AG04449 (cell line): ENCODE data around the gene MVK.

Source experiments
- CTCF ChIA-PET: fragments of 350-600 bp; formaldehyde crosslinking; extraction: SDS; loops from one replicate; lab custom pipeline; 2021; ENCODE audit warnings: antibody characterized with exemption; lab: Yijun Ruan, JAX
- POLR2A ChIA-PET: fragments of 400-600, 350-600 bp; formaldehyde crosslinking; extraction: SDS; loops from one replicate; lab custom pipeline; 2020; ENCODE audit warnings: antibody characterized with exemption, inconsistent platforms; lab: Yijun Ruan, JAX
- DNase-seq: peaks from one replicate; pipeline ENCODE4 v3.0.0-alpha.2; 2010; ENCODE audit warnings: low read depth, low spot score
- H3K4me3 ChIP-seq: 2 replicates; pipeline ENCODE4 v1.5.1; 2011; ENCODE audit warnings: low read depth, mild to moderate bottlenecking, control low read depth, low read length
- CTCF ChIP-seq: IDR thresholded peaks from one replicate; pipeline ENCODE4 v1.5.1; 2011; ENCODE audit warnings: mild to moderate bottlenecking, moderate library complexity, low read length, control low read depth, inconsistent platforms; ENCODE audit not compliant: insufficient read depth; ENCODE audit errors: missing control alignments

The MVK gene

GRCh38 chr12:109555431-109556315, 17.9 kb upstream of the MVK start:
- TF ChIP-seq CTCF: no peak
- POLR2A ChIA-PET: no interaction called here
- no peak overlapping the region for H3K4me3 ChIP-seq
- DNase-seq: no peak
- CTCF ChIA-PET: no interaction called here

DNA sequence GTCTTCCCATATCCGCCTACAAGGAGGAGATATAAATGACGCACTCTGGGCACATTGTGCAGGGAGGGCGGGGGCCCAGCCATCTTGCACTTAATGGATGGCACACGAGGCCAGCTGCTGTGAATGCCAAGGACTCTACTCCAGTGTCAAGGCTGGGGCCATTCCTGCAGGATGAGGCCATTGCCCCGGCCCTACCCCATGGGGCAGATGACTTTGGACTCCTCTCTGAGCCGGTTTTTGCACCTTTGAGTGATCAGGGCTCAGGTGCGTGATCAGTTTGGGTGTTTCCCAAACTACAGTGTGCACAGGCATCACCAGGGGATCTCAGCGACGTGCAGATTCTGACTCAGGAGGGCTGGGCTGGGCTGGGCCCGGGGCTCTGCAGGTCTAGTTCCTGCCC, 16.4 kb upstream of the MVK start:
- ChIA-PET CTCF (no interaction called here), POLR2A (no interaction called here)
- no peak for TF ChIP-seq CTCF

DNA sequence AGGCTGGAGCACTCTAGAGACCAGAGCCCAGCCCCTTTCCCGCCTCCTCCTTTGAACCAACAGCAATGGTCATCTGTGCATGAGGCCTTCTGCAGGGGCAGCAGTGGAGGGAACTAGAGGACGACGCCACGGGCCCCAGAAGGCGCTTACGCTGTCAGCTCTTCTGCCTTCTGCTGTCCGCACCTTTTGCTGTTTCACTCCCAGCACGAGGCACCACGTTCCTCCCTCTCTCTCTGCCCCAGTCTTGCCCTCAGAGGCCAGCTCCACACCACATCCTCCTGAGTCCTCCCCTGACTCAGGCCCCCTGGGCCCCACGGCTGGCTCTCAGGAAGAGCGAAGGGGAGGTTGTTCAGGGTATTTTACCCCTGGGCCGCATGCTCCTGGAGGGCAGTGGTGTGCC, 15.8 kb upstream of the MVK start:
- CTCF ChIA-PET: interaction anchor here (0.9 kb wide), 1 partner anchor 40 kb away, joined by 4 read pairs; no protein-coding TSS in a partner anchor
- no peak for DNase-seq
- no peak overlapping the region for H3K4me3 ChIP-seq

More for the DNA sequence above, 16.4 kb upstream of the MVK start:
- H3K4me3 ChIP-seq: no peak overlapping the region
- DNase-seq: no peak

DNA sequence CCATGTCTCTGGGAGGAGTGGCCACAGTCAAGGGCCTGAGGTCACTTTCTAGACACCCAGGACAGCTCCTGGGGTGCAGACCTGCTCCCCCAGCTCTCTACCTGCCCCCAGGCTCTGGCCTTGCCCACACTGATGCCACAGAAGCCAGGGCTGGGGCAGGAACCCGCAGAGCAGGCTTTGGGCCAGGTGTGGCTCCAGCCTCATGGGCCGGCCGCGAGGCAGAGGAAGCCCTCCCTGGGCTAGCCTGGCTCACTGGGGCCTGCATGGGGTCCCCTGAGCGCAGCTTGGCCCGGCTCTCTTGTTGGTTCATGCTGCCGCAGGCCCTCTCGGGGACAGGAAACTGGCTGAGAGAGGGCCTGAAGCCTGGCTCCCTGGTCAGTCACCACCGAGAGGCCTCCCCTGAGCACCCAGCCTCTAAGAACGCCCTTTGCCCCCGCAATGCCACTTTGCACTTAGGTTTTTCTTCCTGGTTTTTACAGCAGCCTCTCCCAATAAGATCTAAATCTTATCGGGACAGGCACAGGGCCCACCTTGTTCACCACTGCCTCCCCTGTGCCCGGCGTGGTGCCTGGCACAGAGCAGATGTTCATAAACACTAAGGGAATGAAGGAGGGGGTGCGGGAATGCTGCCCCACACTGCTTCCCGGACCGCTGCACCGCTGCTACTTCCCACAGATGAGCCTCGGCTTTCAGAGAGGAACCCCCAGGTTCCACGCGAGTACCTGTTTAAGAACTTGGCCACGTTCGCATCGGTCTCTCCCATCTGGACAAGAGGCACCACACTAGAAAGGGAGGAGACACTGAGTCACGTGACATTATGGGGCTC, 15.0 kb upstream of the MVK start:
- H3K4me3 ChIP-seq: no peak overlapping the region
- ChIA-PET CTCF (interaction anchor here (0.9 kb wide), 1 partner anchor 39 kb away, joined by 4 read pairs; no protein-coding TSS in a partner anchor), POLR2A (no interaction called here)
- DNase-seq: no peak
- TF ChIP-seq CTCF: no peak

More for the DNA sequence above, 15.8 kb upstream of the MVK start:
- POLR2A ChIA-PET: no interaction called here
- no peak for TF ChIP-seq CTCF

- POLR2A ChIA-PET: no interaction called here
Observed at GRCh38 chr12:109559200-109559505, 14.4 kb upstream of the MVK start.

More at GRCh38 chr12:109559200-109559505, 14.4 kb upstream of the MVK start:
- CTCF ChIA-PET: no interaction called here
- no peak for TF ChIP-seq CTCF
- H3K4me3 ChIP-seq: no peak overlapping the region
- no peak for DNase-seq
